ENCODE data around the gene GSTM3. TPM values are rescaled to one million over a fixed set of nuclear protein-coding genes. Genes with fewer than 3 reads are reported as not detected.

The GSTM3 gene
- total and polyA plus RNA-seq, 2 experiments from 2014 or later, result 3.1 to 4.1 TPM

- Histone ChIP-seq H4K20me1 (replicated peaks; ENCODE audit: insufficient read depth) (no peaks in the 10 kb centered on the region), H3K9me2 (ENCODE audit: insufficient read depth) (no peaks in the 10 kb centered on the region), H3K27ac (ENCODE audit: low read depth) (no peak overlapping the region), H3K4me2 (no peak overlapping the region), H3K36me3 (ENCODE audit: insufficient read depth) (no peaks in the 10 kb centered on the region), H3K4me3 (no peak overlapping the region), H3K79me2 (replicated peaks; ENCODE audit: insufficient read depth) (no peaks in the 10 kb centered on the region), H2AFZ (no peak overlapping the region), H3K4me1 (ENCODE audit: insufficient read depth) (no peaks in the 10 kb centered on the region), H3K27me3 (ENCODE audit: insufficient read depth) (no peaks in the 10 kb centered on the region), H3F3A (replicated peaks; ENCODE audit: low read depth) (no peaks in the 10 kb centered on the region)
- ATAC-seq (no peak), DNase-seq (ENCODE audit: low spot score) (no peak)
- Mint-ChIP-seq H3K9me3 (no peaks in the 10 kb centered on the region; the same call in 2 of the 3 replicates), H3K4me1 (no peaks in the 10 kb centered on the region; the same call in 2 of the 3 replicates), H3K27ac (no peak overlapping the region), H3K36me3 (ENCODE audit: low read depth) (no peaks in the 10 kb centered on the region), H3K4me3 (no peak overlapping the region; the same call in 2 of the 3 replicates), H3K27me3 (ENCODE audit: insufficient read depth, low read depth, poor library complexity) (peaks cover 3% of the 10 kb centered on the region)
- TF ChIP-seq CREB1 (CRISPR knock-in tag; IDR thresholded peaks at IDR 0.05; ENCODE audit: low read depth), result no peak
Observed at GRCh38 chr1:109716570-109717090, 24.2 kb downstream of the GSTM3 start.

GRCh38 chr1:109716121-109716520 lies 24.7 kb downstream of the GSTM3 start:
- H3K27me3 Mint-ChIP-seq (ENCODE audit: insufficient read depth, low read depth, poor library complexity), result peaks cover 3% of the 10 kb centered on the region
- no peaks in the 10 kb centered on the region; the same call in 2 of the 3 replicates for H3K4me1 Mint-ChIP-seq
- Histone ChIP-seq H3K9me2 (ENCODE audit: insufficient read depth) (no peaks in the 10 kb centered on the region), H3K4me3 (no peak overlapping the region), H3F3A (replicated peaks; ENCODE audit: low read depth) (no peaks in the 10 kb centered on the region), H3K27me3 (ENCODE audit: insufficient read depth) (no peaks in the 10 kb centered on the region), H3K79me2 (replicated peaks; ENCODE audit: insufficient read depth) (no peaks in the 10 kb centered on the region), H3K36me3 (ENCODE audit: insufficient read depth) (no peaks in the 10 kb centered on the region), H3K4me2 (no peak overlapping the region), H3K4me1 (ENCODE audit: insufficient read depth) (no peaks in the 10 kb centered on the region), H2AFZ (no peak overlapping the region), H4K20me1 (replicated peaks; ENCODE audit: insufficient read depth) (no peaks in the 10 kb centered on the region), H3K27ac (ENCODE audit: low read depth) (no peak overlapping the region)
- no peaks in the 10 kb centered on the region; the same call in 2 of the 3 replicates for H3K9me3 Mint-ChIP-seq
- H3K36me3 Mint-ChIP-seq (ENCODE audit: low read depth), result no peaks in the 10 kb centered on the region
- no peak for ATAC-seq
- H3K27ac Mint-ChIP-seq, result no peak overlapping the region
- no peak overlapping the region for H3K4me3 Mint-ChIP-seq
- DNase-seq (ENCODE audit: low spot score), result no peak
- TF ChIP-seq EZH2phosphoT487 (IDR thresholded peaks at IDR 0.05; ENCODE audit: unreplicated experiment) (no peak), JUNB (IDR thresholded peaks at IDR 0.05; ENCODE audit: unreplicated experiment) (no peak), STAT1 (IDR thresholded peaks at IDR 0.05; ENCODE audit: unreplicated experiment) (no peak), REST (IDR thresholded peaks at IDR 0.05; ENCODE audit: unreplicated experiment) (no peak), CTCF (conservative IDR thresholded peaks at IDR 0.05; ENCODE audit: low read depth in 2 of 2) (no peak), ZNF331 (CRISPR knock-in tag; IDR thresholded peaks at IDR 0.05; ENCODE audit: low read depth) (no peak), CREB1 (CRISPR knock-in tag; IDR thresholded peaks at IDR 0.05; ENCODE audit: low read depth) (no peak), NANOG (IDR thresholded peaks at IDR 0.05; ENCODE audit: borderline replicate concordance) (no peak), ZNF462 (CRISPR knock-in tag; IDR thresholded peaks at IDR 0.05) (no peak)

Measured in GM23338 (cell line).